ENCODE data around the gene SOWAHA. TPM values are rescaled to one million over a fixed set of nuclear protein-coding genes. Genes with fewer than 3 reads are reported as not detected.

The SOWAHA gene
- total RNA-seq, 1 experiment from 2014 or later: 0.39 TPM

GRCh38 chr5:132772291-132773070, 40.6 kb upstream of the SOWAHA start:
- ChIA-PET RAD21 (ENCODE audit: low non-redundant PET in 1 of 2, low total read pairs in 2 of 2, uncharacterized antibody in 2 of 2, unreplicated experiment in 2 of 2) (no interaction called here), CTCF (no interaction called here), POLR2A (no interaction called here)
- TF ChIP-seq POLR2A (IDR thresholded peaks at IDR 0.05; ENCODE audit: borderline replicate concordance, extremely low read depth, insufficient read depth, insufficient read length) (no peak), ELF1 (IDR thresholded peaks at IDR 0.05; ENCODE audit: borderline replicate concordance, low read depth) (no peak), JUND (IDR thresholded peaks at IDR 0.05) (no peak), SRF (IDR thresholded peaks at IDR 0.05; ENCODE audit: low read depth) (no peak), ZNF274 (IDR thresholded peaks at IDR 0.05; ENCODE audit: low read depth, low read length) (no peak), RAD21 (IDR thresholded peaks at IDR 0.05; ENCODE audit: low read depth) (no peak), POLR2AphosphoS5 (IDR thresholded peaks at IDR 0.05; ENCODE audit: low read depth, low read length) (no peak), SP1 (IDR thresholded peaks at IDR 0.05; ENCODE audit: low read depth) (no peak), EZH2phosphoT487 (IDR thresholded peaks at IDR 0.05; ENCODE audit: borderline replicate concordance) (no peak), YY1 (IDR thresholded peaks at IDR 0.05; ENCODE audit: extremely low read depth, insufficient replicate concordance, low read depth, low read length) (no peak), ZFX (IDR thresholded peaks at IDR 0.05) (no peak)
- TF ChIP-seq, protein P1, sequence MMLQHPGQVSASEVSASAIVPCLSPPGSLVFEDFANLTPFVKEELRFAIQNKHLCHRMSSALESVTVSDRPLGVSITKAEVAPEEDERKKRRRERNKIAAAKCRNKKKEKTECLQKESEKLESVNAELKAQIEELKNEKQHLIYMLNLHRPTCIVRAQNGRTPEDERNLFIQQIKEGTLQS (IDR thresholded peaks at IDR 0.05): no peak
- Histone ChIP-seq H3K27ac (ENCODE audit: low read depth, low read length) (no peak overlapping the region), H3K9ac (ENCODE audit: low read length) (no peak overlapping the region), H3K4me1 (ENCODE audit: control insufficient read depth in 1 of 2, insufficient read depth in 2 of 2, low read length in 2 of 2) (peaks cover 12 to 20% of the 10 kb centered on the region in 2 experiments), H2AFZ (ENCODE audit: low read depth, low read length, poor library complexity, severe bottlenecking) (no peak overlapping the region), H3K4me2 (ENCODE audit: low read length) (no peak overlapping the region), H3K79me2 (ENCODE audit: insufficient read depth, low read length) (peaks cover 22% of the 10 kb centered on the region), H3K9me3 (ENCODE audit: control insufficient read depth in 1 of 2, insufficient read depth in 1 of 2, low read depth in 1 of 2, low read length in 2 of 2) (no peaks in the 10 kb centered on the region), H3K27me3 (ENCODE audit: insufficient read depth, low read length) (no peaks in the 10 kb centered on the region), H3K36me3 (ENCODE audit: control insufficient read depth in 1 of 2, insufficient read depth in 2 of 2, low read length in 2 of 2) (no peaks in the 10 kb centered on the region), H4K20me1 (ENCODE audit: insufficient read depth) (no peaks in the 10 kb centered on the region), H3K4me3 (replicated peaks in 1 of 2; ENCODE audit: low read depth in 1 of 2, low read length in 2 of 2) (no peak overlapping the region), H3K9me2 (ENCODE audit: insufficient read depth) (no peaks in the 10 kb centered on the region)
- DNase-seq (ENCODE audit: low read depth, low spot score): no peak
- intact Hi-C loops (cut with micrococcal nuclease): no loop called here
- BruUV-seq (replicated peaks): no TSS peak
- ATAC-seq: no peak

Data from HCT116 (cell line).